Thoracic aorta (tissue), 2 donors: ENCODE results near the gene FAT1. TPM values are rescaled to one million over a fixed set of nuclear protein-coding genes. Genes with fewer than 3 reads are reported as not detected.
A peak's percentile ranks its signal among the peaks of the same experiment; 100 is the strongest.

ENCODE experiments used
- ATAC-seq: fragments of 150-250 bp; one replicate; pipeline ENCODE4 v1.8.0; 2017; ENCODE audit warnings: low read depth; ENCODE audit not compliant: insufficient number of reproducible peaks, low FRiP score
- DNase-seq: peaks from one replicate; pipeline ENCODE4 v3.0.0-alpha.2; 2020; ENCODE audit warnings: low spot score
- H3K27ac ChIP-seq, 2 donors: fragments of 200-600 bp; sonication (generic); 1 replicate in 1 of 2; 2 replicates in 1 of 2; pipeline ENCODE4 v1.5.1; 2016; ENCODE audit warnings: mild to moderate bottlenecking in 2 of 2, moderate library complexity in 2 of 2
- H3K27me3 ChIP-seq: fragments of 200-600 bp; sonication (generic); replicated peaks from 2 replicates; pipeline ENCODE4 v1.6.0; 2016; ENCODE audit warnings: mild to moderate bottlenecking; ENCODE audit not compliant: insufficient read depth
- H3K36me3 ChIP-seq: fragments of 200-600 bp; sonication (generic); one replicate; pipeline ENCODE4 v1.5.1; 2016
- H3K4me1 ChIP-seq, 2 donors: fragments of 200-600 bp; sonication (generic); 1 replicate in 1 of 2; 2 replicates in 1 of 2; pipeline versions ENCODE4 v1.5.1 to v1.6.0; 2016; ENCODE audit warnings: low read depth in 2 of 2, mild to moderate bottlenecking in 1 of 2; ENCODE audit not compliant: control insufficient read depth in 1 of 2
- H3K4me3 ChIP-seq: fragments of 200-600 bp; sonication (generic); 2 replicates; pipeline ENCODE4 v1.5.1; 2016; ENCODE audit warnings: mild to moderate bottlenecking
- H3K9me3 ChIP-seq: fragments of 200-600 bp; sonication (generic); 2 replicates; pipeline ENCODE4 v1.5.1; 2016
- total RNA-seq, 2 donors: library from RNA; depleted of rRNA; stranded (reverse); fragments of >200 nt; gene quantifications; one replicate each; pipeline versions ENCODE4 v1.1.0 to v1.2.3, GENCODE V29; 2016
- TF ChIP-seq, protein P1 (sequence below): fragments of 200-600 bp; sonication (generic); IDR thresholded peaks from one replicate; pipeline ENCODE4 v1.5.1; 2019; ENCODE audit warnings: antibody characterized with exemption

The FAT1 gene
- total RNA-seq, 2 donors from 2014 or later = 106 to 117 TPM

DNA sequence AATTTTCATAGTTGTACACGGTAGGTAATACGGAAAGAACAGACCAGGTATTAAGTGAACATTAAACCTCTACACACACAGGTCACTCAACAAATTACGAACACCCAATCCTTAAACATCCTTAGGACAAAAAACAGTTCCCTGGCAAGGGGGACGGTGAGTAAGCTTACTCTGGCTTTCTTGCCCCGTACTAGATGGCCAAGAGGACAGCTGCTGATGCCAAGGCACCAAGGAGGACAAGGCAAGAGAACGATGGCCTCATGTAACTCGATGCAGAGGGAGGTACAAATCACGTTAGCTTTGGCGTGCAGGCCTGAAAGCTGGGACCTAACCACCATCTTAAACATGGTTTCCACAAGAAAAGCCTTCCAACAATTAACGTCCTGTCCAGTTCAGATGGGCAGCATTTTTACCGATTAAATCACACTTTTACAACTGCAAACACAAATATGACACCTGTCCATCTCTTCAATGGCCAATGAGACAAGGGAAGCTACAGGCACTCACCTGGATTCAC is 23.7 kb downstream of the FAT1 start:
- DNase-seq (peak; percentile 29), ATAC-seq (peak; percentile 52)
- no peaks in the 10 kb centered on the region for H3K36me3 ChIP-seq
- H3K9me3 ChIP-seq = no peaks in the 10 kb centered on the region
- TF ChIP-seq, protein P1, sequence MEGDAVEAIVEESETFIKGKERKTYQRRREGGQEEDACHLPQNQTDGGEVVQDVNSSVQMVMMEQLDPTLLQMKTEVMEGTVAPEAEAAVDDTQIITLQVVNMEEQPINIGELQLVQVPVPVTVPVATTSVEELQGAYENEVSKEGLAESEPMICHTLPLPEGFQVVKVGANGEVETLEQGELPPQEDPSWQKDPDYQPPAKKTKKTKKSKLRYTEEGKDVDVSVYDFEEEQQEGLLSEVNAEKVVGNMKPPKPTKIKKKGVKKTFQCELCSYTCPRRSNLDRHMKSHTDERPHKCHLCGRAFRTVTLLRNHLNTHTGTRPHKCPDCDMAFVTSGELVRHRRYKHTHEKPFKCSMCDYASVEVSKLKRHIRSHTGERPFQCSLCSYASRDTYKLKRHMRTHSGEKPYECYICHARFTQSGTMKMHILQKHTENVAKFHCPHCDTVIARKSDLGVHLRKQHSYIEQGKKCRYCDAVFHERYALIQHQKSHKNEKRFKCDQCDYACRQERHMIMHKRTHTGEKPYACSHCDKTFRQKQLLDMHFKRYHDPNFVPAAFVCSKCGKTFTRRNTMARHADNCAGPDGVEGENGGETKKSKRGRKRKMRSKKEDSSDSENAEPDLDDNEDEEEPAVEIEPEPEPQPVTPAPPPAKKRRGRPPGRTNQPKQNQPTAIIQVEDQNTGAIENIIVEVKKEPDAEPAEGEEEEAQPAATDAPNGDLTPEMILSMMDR = no peak
- H3K4me3 ChIP-seq = no peak overlapping the region
- peaks cover 41 to 74% of the 10 kb centered on the region in 2 donors for H3K4me1 ChIP-seq
- peak overlapping the region; percentile 80 to 90 for H3K27ac ChIP-seq
- no peaks in the 10 kb centered on the region for H3K27me3 ChIP-seq

- H3K4me3 ChIP-seq = no peak overlapping the region
- TF ChIP-seq, protein P1 = no peak
- H3K27me3 ChIP-seq = no peaks in the 10 kb centered on the region
- H3K4me1 ChIP-seq = peaks cover 36 to 68% of the 10 kb centered on the region in 2 donors
- ATAC-seq (no peak), DNase-seq (no peak)
- peak overlapping the region; percentile 80 to 90 for H3K27ac ChIP-seq
- no peaks in the 10 kb centered on the region for H3K9me3 ChIP-seq
- no peaks in the 10 kb centered on the region for H3K36me3 ChIP-seq
These were observed 24.4 kb downstream of the FAT1 start for GRCh38 chr4:186699298-186699697.

DNA sequence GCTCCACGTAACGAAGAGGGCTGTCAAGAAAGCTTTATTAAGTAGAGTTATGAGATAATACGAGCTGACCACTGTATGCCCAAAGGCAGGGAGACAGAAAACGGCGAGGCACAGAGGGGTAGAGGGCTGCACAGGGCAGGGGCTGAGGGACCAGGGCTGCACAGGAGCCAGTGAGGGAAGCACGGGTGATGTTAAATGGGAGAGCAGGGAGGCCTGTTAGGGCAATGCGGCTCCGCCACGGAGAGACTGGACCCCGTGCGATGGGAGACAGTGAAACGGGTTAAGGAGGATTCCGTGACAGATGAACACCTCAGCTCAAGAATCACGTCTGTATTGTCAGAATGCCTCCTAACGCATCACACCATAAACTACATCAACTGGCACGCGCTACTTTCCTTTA is 25.1 kb downstream of the FAT1 start:
- Histone ChIP-seq H3K36me3 (no peaks in the 10 kb centered on the region), H3K27me3 (no peaks in the 10 kb centered on the region), H3K9me3 (no peaks in the 10 kb centered on the region), H3K27ac (no peak overlapping the region), H3K4me1 (peaks cover 31 to 67% of the 10 kb centered on the region in 2 donors), H3K4me3 (no peak overlapping the region)
- DNase-seq (no peak), ATAC-seq (no peak)
- TF ChIP-seq, protein P1 = no peak

- TF ChIP-seq, protein P1 = no peak
- ATAC-seq (no peak), DNase-seq (no peak)
- H3K27me3 ChIP-seq = no peaks in the 10 kb centered on the region
- no peak overlapping the region for H3K27ac ChIP-seq
- H3K9me3 ChIP-seq = no peaks in the 10 kb centered on the region
- H3K4me1 ChIP-seq = peaks cover 29 to 66% of the 10 kb centered on the region in 2 donors
- no peak overlapping the region for H3K4me3 ChIP-seq
- H3K36me3 ChIP-seq = no peaks in the 10 kb centered on the region
These were observed 25.6 kb downstream of the FAT1 start for GRCh38 chr4:186698028-186698427.

- Histone ChIP-seq H3K4me1 (peaks cover 10 to 45% of the 10 kb centered on the region in 2 donors), H3K27ac (peak overlapping the region; percentile 46 to 53), H3K4me3 (no peak overlapping the region), H3K9me3 (no peaks in the 10 kb centered on the region), H3K36me3 (no peaks in the 10 kb centered on the region), H3K27me3 (no peaks in the 10 kb centered on the region)
- DNase-seq (no peak), ATAC-seq (no peak)
- TF ChIP-seq, protein P1 = no peak
These were observed 28.3 kb downstream of the FAT1 start for GRCh38 chr4:186695392-186695791.
